Measurements from ENCODE around the gene SLC25A40.

SLC25A40 gene

GRCh38 chr7:87784424-87784823, 91.7 kb downstream of the SLC25A40 start:
- DNase-seq (ENCODE audit: low read depth in 2 of 2), result no peak
